Activated naive CD8-positive, alpha-beta T cell treated with anti-CD3 and anti-CD28 coated beads for 36 hours (primary cell): ENCODE results near the gene LINGO1. TPM values are rescaled to one million over a fixed set of nuclear protein-coding genes. Genes with fewer than 3 reads are reported as not detected.
A peak's percentile ranks its signal among the peaks of the same experiment; 100 is the strongest.

ENCODE experiments used
- DNase-seq: peaks from one replicate; pipeline ENCODE4 v3.0.0; 2021
- H3K27ac Mint-ChIP-seq: one replicate; pipeline ENCODE4 v1.8.0; 2022; ENCODE audit warnings: mild to moderate bottlenecking, moderate library complexity, mixed read lengths
- H3K27me3 Mint-ChIP-seq: one replicate; pipeline ENCODE4 v1.8.0; 2022; ENCODE audit warnings: mild to moderate bottlenecking, mixed read lengths
- H3K36me3 Mint-ChIP-seq: one replicate; pipeline ENCODE4 v1.8.0; 2021; ENCODE audit warnings: mild to moderate bottlenecking, mixed read lengths
- H3K4me1 Mint-ChIP-seq: one replicate; pipeline ENCODE4 v1.8.0; 2021; ENCODE audit warnings: mixed read lengths
- H3K4me3 Mint-ChIP-seq: one replicate; pipeline ENCODE4 v1.8.0; 2022; ENCODE audit warnings: mild to moderate bottlenecking, moderate library complexity, mixed read lengths
- H3K9me3 Mint-ChIP-seq: one replicate; pipeline ENCODE4 v1.8.0; 2022; ENCODE audit warnings: mixed read lengths
- total RNA-seq, 2 experiments: library from RNA; stranded (reverse); gene quantifications; one replicate each; pipeline ENCODE4 v1.2.3, GENCODE V29; 2021

LINGO1 gene
- total RNA-seq, 2 experiments from 2014 or later = not detected

DNA sequence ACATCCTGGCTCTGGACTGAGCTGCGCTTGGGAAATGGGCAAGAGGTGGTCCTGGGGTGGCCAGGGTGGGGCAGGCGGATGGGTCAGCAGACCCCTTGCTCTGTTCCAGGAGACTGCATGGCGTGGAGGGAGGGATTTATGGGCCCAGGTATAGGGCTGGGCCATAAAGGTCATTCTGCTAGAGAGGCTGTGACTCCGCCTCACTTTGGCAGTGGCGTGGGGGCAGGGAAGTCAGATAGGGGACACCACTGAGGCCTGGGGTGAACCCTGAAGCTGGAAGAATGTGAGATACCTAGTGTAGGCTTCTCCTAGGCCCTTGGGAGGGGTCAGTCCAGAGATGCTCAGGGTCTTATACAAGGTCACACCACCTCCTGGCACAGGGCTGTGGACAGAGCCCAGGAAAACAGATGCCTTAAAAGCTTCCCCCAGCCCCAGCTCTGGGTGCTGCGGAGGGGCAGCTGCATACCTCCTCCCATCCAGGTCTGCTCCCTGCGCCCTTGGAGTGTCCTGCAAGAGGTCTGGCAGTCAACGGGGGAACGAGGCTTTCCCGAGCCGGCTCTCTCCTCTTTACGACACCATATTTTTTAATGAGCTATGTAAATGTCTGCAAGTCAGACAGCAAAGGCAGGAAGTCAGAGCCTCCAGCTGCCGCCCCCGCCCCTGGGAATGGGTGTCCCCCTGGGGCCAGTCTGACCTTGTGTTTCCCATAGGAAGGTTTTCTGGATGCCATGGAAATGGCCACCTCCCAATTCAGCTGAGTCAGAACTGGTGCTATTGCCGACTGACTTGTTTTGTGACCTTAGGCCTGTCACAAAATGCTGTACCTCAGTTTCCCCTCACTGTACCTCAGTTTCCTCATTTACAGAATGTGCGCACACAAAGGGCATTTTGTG, 26.3 kb downstream of the LINGO1 start:
- no peaks in the 10 kb centered on the region for H3K36me3 Mint-ChIP-seq
- peaks cover 6% of the 10 kb centered on the region for H3K4me1 Mint-ChIP-seq
- no peak overlapping the region for H3K27ac Mint-ChIP-seq
- H3K27me3 Mint-ChIP-seq = no peaks in the 10 kb centered on the region
- DNase-seq = no peak
- H3K9me3 Mint-ChIP-seq = no peaks in the 10 kb centered on the region
- H3K4me3 Mint-ChIP-seq = no peak overlapping the region

DNA sequence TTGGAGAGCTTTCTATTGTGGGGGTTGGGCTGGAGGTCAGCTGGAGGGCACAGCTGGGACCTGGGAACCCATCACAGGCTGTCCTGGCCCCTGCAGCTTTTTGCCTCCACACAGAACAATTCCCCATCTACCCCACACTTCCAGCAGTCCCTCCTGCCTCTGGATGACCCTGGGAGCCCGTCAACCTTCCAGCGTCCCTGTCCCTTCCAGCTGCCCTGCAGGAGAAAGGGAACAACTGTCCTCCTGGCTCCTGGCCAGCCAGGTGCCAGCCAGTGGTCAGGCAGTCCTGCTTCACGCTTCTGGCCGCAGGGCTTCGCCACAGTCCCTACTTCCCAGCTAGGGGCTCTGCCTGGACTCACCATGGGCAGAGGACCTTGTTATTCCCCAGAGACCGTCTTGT, 27.2 kb downstream of the LINGO1 start:
- H3K27ac Mint-ChIP-seq = no peak overlapping the region
- no peaks in the 10 kb centered on the region for H3K27me3 Mint-ChIP-seq
- H3K9me3 Mint-ChIP-seq = no peaks in the 10 kb centered on the region
- peaks cover 6% of the 10 kb centered on the region for H3K4me1 Mint-ChIP-seq
- H3K36me3 Mint-ChIP-seq = no peaks in the 10 kb centered on the region
- DNase-seq = no peak
- H3K4me3 Mint-ChIP-seq = no peak overlapping the region

DNA sequence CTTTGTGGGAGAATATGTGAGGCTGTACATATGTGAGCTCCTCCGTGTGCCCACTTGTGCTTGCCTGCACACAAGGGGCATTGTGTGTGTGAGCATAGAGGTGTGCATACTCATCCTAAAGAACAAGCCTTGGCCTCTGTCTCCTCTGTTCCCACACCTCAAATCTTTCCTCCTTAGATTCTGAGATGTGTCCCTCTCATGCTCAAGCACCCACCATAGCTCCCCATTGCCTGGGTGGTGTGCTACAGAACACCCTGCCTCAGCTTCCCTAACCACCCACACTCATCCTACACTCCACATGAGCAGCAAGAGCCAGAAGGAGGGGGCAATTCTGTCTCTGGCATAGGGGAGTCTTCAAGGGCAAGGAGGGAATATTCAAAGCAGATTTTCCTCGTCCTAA, 27.7 kb downstream of the LINGO1 start:
- Mint-ChIP-seq H3K4me1 (peaks cover 6% of the 10 kb centered on the region), H3K4me3 (peak overlapping the region; percentile 8), H3K36me3 (no peaks in the 10 kb centered on the region), H3K27ac (no peak overlapping the region), H3K27me3 (no peaks in the 10 kb centered on the region), H3K9me3 (no peaks in the 10 kb centered on the region)
- DNase-seq = no peak

DNA sequence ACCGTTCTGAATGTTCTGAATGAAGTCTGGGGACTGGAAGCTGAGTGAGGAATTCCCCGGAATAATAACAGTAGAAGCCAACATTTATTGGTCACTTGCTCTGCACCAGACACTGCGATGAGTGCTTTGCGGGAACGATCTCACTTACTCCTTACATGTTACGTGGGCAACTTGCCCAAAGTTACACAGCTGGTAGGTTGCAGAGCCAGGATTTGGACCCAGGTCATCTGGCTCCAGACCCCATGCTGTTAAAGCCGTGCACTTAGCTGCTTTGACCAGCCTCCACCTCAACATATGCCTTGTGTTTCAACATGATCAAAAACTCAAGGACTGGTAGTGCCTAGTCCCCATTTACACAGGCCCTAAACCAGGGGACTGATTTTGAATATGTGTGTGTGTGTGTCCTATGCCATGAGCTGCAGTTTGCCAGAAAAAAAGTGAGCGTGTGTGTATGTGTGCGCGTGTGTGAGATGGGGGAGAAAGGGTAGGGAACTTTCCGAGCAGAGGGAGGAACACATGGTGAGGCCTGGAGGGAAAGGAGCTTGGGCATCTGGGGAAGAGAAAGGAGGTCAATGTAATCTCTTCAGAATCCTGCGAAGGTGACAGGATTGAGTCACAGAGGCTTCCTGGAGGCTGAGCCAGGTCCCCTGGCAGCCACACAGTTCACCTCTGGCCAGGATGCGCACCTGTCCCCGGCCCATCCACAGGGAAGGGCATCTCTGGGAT, 28.9 kb downstream of the LINGO1 start:
- H3K4me1 Mint-ChIP-seq = peaks cover 6% of the 10 kb centered on the region
- no peaks in the 10 kb centered on the region for H3K9me3 Mint-ChIP-seq
- H3K27me3 Mint-ChIP-seq = no peaks in the 10 kb centered on the region
- H3K27ac Mint-ChIP-seq = no peak overlapping the region
- H3K4me3 Mint-ChIP-seq = no peak overlapping the region
- no peak for DNase-seq
- no peaks in the 10 kb centered on the region for H3K36me3 Mint-ChIP-seq

DNA sequence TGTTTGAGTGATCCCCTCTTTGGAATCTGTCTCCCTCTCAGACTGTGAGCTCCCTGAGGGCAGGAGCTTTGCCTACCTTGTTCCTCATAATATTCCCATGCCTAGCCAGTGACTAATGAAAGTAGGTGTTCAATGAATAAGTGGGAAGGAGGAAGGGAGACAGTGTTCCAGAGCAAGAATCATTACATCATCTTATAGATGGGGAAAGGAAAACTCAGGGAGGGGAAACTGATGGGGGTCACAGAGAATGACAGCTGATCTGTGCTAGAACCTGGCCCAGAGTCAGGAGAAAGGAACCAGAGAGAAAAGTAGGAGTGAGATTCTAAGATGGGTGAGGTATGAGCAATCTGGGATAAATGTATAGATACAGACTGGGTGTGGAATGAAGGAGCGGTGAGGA, 29.9 kb downstream of the LINGO1 start:
- DNase-seq = no peak
- no peaks in the 10 kb centered on the region for H3K27me3 Mint-ChIP-seq
- H3K9me3 Mint-ChIP-seq = no peaks in the 10 kb centered on the region
- no peak overlapping the region for H3K4me3 Mint-ChIP-seq
- no peaks in the 10 kb centered on the region for H3K36me3 Mint-ChIP-seq
- H3K4me1 Mint-ChIP-seq = peaks cover 6% of the 10 kb centered on the region
- H3K27ac Mint-ChIP-seq = no peak overlapping the region

DNA sequence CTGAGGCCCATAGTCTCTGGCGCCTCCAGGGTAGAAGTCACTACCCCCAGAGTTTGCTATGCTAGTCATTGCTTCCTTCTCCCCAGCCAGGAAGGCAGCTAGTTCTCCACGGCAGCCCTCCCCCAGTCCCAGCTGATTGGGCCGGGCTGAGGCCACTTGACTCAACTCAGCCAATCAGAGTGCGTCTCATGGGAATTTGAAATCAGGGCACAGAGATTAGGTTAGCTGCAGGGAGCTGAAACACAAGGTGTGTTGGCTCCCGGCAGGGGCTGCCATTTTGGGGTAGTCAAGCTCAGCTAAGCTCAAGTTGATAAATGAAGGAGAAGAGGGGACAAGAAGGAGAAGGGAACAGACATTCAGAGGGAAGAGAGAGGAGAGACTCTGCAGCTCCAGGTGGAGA, 32.8 kb downstream of the LINGO1 start:
- Mint-ChIP-seq H3K9me3 (no peaks in the 10 kb centered on the region), H3K4me1 (peaks cover 4% of the 10 kb centered on the region), H3K27me3 (no peaks in the 10 kb centered on the region), H3K4me3 (no peak overlapping the region), H3K36me3 (no peaks in the 10 kb centered on the region), H3K27ac (no peak overlapping the region)
- peak; percentile 8 for DNase-seq

DNA sequence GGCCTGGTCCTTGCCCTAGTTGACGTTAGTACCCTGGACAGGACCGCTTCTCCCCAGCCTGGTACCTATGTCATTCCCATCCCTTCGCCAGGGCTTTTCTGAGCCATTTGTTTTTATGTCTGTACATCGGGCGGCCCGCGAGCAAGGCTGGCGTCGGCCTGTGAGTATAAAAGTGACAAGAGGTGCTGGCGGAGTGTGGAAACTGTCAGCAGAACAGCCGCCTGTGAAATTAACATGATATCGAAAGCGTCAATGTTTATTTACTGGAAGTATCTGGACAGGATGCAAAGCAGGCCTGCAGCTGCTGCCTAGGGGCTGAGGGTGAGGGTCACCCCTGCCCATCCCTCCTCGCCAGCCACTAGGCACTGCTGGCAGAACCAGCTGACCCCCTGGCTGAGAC, 33.4 kb downstream of the LINGO1 start:
- H3K36me3 Mint-ChIP-seq = no peaks in the 10 kb centered on the region
- H3K4me1 Mint-ChIP-seq = no peaks in the 10 kb centered on the region
- no peak for DNase-seq
- no peaks in the 10 kb centered on the region for H3K27me3 Mint-ChIP-seq
- H3K27ac Mint-ChIP-seq = no peak overlapping the region
- H3K9me3 Mint-ChIP-seq = no peaks in the 10 kb centered on the region
- no peak overlapping the region for H3K4me3 Mint-ChIP-seq

DNA sequence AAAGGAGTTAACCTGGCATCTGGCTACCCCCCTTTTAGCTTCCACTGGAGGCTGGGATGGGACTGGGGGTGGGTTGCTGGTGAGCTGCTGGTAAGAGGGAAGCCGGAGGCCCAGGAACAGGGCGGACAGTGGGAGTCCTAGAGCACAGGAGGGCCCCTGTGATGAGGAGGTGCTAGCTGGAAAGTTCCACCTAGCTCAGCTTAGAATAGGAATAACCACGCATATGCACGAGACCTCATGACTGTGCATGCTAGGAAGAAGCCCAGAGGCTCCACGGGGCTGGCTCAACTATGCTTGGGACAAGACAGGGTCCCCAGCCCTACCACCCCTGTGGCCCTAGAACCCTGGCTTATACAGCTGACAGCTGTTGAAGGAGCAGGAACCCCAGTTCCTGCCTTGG, 34.1 kb downstream of the LINGO1 start:
- Mint-ChIP-seq H3K27ac (no peak overlapping the region), H3K4me1 (no peaks in the 10 kb centered on the region), H3K9me3 (no peaks in the 10 kb centered on the region), H3K27me3 (no peaks in the 10 kb centered on the region), H3K36me3 (no peaks in the 10 kb centered on the region), H3K4me3 (no peak overlapping the region)
- no peak for DNase-seq

DNA sequence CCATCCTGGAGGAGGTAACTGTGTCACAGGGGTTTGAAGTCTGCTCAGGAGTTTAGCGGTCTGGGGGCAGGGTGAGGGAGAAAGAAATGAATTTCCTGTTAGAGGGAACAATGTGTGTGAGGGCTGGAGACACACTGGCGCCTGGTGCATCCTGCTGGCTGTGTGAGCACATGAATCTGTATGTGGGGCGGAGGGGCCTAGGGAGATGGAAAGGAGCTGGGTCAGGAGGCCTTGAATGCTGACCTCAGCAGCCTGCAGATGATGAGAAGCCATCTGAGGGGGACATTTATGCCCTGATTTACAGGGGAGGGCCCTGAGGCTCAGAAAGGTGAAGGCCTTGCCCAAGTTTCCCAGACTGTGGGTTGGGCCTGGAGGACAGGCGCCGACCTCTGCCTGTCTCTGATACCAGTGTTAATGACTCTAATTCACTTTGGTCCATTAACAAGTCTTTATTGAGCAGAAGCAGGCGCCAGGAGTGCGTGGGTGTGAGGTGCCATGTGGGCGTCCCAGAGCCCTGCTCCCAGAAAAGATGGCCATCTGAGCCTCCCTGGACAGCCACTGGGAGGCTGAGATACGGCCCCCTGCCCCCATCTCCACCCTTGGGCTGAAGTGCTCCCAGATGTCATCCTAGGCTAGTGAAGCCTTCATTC, 34.8 kb downstream of the LINGO1 start:
- DNase-seq = no peak
- H3K4me1 Mint-ChIP-seq = no peaks in the 10 kb centered on the region
- no peaks in the 10 kb centered on the region for H3K27me3 Mint-ChIP-seq
- no peak overlapping the region for H3K4me3 Mint-ChIP-seq
- no peaks in the 10 kb centered on the region for H3K9me3 Mint-ChIP-seq
- no peaks in the 10 kb centered on the region for H3K36me3 Mint-ChIP-seq
- no peak overlapping the region for H3K27ac Mint-ChIP-seq

DNA sequence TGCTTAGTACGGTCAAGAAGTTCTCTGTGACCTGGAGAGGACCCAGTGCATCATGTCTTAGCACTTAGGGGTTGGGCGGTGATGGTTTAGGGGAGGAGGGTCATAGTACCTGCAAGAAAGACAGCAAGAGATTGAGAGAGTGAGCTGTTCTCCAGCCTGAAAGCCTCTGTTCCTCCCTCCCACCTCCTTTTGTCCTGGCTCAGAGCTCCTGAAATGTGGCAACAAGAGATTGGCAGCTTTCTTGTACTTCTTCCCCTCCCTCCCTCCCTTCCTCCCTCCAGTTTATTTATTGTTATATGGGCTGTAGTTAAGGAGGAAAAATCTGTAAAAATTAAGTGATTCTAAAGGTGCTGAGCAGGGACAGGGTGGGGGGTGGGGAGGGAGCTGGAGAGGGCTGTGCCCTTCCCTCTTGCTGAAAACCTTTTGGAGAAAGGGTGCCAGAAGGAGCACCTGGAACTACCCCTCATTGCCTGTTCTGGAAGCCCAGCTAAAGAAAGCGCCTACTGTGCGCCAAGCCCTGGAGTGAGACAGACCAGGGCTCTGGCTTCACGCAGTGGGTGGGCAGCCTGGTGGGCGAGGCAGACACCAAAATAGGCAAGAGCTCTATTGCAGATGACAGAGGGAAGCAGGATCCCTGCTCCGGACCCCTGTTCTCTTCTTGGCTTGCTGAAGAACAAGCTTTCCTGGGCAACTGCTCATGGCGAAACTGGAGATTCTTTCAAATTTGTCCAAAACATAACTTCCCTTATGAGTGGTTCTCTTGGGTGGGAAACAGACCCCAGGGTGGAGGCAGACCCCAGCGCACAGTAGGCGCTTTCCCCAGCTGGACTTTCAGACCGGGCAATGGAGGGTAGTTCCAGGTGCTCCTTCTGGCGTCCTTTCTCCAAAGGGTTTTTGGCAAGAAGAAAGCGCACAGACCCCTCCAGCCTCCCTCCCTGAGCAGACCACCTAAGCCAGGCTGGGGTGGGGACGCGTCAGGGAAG, 35.6 kb downstream of the LINGO1 start:
- no peaks in the 10 kb centered on the region for H3K27me3 Mint-ChIP-seq
- H3K4me1 Mint-ChIP-seq = no peaks in the 10 kb centered on the region
- no peaks in the 10 kb centered on the region for H3K9me3 Mint-ChIP-seq
- H3K4me3 Mint-ChIP-seq = no peak overlapping the region
- no peak overlapping the region for H3K27ac Mint-ChIP-seq
- DNase-seq = no peak
- H3K36me3 Mint-ChIP-seq = no peaks in the 10 kb centered on the region

DNA sequence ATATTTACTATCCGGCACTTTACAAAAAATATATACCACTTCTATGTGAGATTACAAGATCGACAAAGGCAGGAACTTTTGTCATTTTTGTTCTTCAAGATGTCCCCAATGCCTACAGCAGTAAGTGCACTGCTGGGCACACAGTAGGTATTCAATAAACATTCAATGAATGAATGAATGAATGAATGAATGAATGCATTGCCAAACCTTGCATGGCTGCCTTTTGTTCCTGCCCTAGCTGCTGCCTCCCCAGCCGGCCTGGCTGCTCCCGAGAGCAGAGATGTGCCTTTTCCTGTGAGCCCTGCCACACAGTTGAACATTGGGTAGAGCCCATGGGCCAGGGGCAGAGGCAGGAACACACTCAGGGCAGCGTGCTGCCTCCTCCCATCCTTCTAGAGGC, 37.5 kb downstream of the LINGO1 start:
- H3K4me3 Mint-ChIP-seq = no peak overlapping the region
- H3K36me3 Mint-ChIP-seq = no peaks in the 10 kb centered on the region
- no peak overlapping the region for H3K27ac Mint-ChIP-seq
- H3K4me1 Mint-ChIP-seq = no peaks in the 10 kb centered on the region
- no peaks in the 10 kb centered on the region for H3K9me3 Mint-ChIP-seq
- no peak for DNase-seq
- H3K27me3 Mint-ChIP-seq = no peaks in the 10 kb centered on the region

DNA sequence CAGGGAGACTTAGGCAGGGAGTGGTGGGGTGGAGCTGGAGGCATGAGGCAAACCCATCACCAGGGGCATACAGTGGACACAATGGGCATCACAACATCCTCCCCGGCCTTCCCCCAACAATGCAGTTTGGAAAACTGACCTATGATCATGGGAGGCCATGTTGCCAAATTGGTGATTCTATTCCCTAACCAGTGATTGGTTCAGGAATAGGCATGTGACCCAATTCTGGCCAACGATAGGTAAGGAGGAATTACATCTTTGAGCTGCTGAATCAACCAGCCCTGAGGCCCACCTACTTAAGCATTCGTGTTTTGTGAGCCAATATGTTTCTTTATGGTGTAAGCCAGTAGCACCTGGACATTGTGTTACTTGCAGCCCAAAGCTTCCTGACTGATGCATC, 40.0 kb downstream of the LINGO1 start:
- no peak for DNase-seq
- no peak overlapping the region for H3K27ac Mint-ChIP-seq
- no peaks in the 10 kb centered on the region for H3K36me3 Mint-ChIP-seq
- H3K27me3 Mint-ChIP-seq = no peaks in the 10 kb centered on the region
- no peak overlapping the region for H3K4me3 Mint-ChIP-seq
- H3K9me3 Mint-ChIP-seq = no peaks in the 10 kb centered on the region
- H3K4me1 Mint-ChIP-seq = no peaks in the 10 kb centered on the region

DNA sequence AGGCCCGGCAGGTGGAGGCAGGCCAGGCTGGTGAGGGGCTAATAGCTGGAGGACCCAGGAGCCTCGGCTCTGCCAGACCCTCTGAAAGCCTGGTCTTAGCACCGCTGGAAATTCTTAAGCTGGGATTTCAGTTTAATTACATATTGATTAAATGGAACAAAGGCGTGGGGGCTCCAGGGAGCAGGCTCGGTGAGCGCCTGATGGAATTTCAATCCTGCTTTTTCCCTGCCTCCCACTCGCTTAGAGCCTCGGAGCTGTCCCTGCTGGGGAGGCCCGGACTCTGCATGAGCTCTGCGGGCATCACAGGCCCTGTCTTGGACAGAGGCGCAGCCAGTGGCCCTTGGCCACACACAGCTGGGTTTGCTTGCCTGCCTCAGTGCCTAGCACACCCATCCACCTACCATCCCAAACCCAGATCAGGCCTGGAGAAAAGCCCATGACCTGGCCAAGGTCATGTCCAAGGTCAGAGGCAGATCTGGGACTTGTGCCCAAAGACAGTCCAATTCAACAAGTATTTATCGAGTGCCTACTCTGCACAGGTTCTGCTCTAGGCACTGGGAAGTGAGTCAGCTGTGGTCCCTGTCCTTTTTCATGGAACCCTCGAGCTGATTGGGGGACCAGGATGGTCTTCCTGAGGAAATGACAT, 40.6 kb downstream of the LINGO1 start:
- no peaks in the 10 kb centered on the region for H3K4me1 Mint-ChIP-seq
- no peak overlapping the region for H3K4me3 Mint-ChIP-seq
- no peak overlapping the region for H3K27ac Mint-ChIP-seq
- H3K27me3 Mint-ChIP-seq = no peaks in the 10 kb centered on the region
- no peak for DNase-seq
- H3K9me3 Mint-ChIP-seq = no peaks in the 10 kb centered on the region
- no peaks in the 10 kb centered on the region for H3K36me3 Mint-ChIP-seq

DNA sequence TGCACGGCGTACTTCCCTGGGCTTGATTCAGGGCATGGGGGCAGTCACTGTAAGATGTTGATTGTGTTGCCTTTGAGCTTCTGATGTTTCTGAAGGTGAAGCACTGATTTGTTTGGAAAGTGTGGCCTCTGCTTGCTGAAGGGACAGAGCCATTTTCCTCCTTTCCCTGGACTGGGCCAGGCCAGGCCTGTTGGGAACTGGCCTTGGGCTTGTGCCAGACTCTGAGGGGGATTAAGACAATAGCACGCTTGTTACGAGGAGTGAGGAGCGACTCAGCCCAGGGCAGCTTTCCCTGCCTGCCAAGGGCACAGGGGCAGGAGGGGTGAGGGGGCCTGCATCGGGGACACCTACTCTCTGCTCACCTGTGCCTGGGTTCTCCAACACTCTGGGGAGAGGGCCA, 42.9 kb downstream of the LINGO1 start:
- DNase-seq = no peak
- H3K36me3 Mint-ChIP-seq = no peaks in the 10 kb centered on the region
- no peak overlapping the region for H3K4me3 Mint-ChIP-seq
- no peaks in the 10 kb centered on the region for H3K4me1 Mint-ChIP-seq
- no peaks in the 10 kb centered on the region for H3K9me3 Mint-ChIP-seq
- no peaks in the 10 kb centered on the region for H3K27me3 Mint-ChIP-seq
- H3K27ac Mint-ChIP-seq = no peak overlapping the region
